ENCODE data around the gene FAM187B.

FAM187B gene

DNA sequence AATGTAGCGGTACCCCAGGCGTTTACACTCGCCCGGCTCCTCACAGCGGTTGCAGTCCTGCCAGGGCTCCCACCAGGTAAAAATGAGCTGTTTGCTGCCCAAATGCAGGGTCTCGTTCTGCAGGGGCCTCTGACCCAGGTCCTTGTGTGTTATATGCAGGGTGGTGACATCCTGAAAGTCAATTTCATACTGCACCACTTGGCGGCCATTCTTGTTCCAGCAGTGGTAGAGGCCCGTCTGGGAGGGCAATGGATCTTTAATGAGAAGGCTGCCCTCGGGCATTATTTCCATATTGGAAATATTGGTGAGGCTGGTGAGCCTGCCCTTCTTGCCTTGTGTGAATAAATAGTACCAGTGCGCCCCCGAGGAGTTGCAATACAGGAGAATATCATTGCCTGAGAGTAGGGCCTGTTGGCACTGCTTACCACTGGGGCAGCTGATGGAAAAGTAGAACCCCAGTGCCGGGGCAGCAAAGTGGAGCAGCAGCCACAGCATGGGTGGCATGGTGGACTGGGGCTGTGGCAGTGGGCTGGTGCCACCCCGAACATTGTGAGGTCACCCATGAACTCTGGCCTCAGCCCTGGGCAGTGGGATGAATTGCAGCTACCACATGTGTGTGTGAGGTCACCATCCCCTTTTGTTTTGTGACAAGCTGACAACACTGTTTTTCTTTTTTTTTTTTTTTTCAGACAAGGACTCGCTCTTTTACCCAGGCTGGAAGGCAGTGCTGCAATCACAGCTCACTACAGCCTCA lies at the start of gene FAM187B:
Gene FAM187B, minus strand, starts transcription at position 563 of the 754 bp plus-strand sequence. Its CDS starts 59 bp downstream, at position 504.
- Histone ChIP-seq H3K4me3 (ENCODE audit: low read length) (no peak within 1 kb of the TSS), H3K36me3 (ENCODE audit: control insufficient read depth, insufficient read depth, low read length) (no peaks in the 10 kb centered on the region), H3K9ac (ENCODE audit: low read length) (no peak within 1 kb of the TSS), H3K9me3 (ENCODE audit: control insufficient read depth, low read length) (no peaks in the 10 kb centered on the region), H3K4me1 (ENCODE audit: control insufficient read depth, insufficient read depth, low read length) (peaks cover 21% of the 10 kb centered on the region), H3K27me3 (ENCODE audit: control insufficient read depth, insufficient read depth, low read length) (no peaks in the 10 kb centered on the region)

DNA sequence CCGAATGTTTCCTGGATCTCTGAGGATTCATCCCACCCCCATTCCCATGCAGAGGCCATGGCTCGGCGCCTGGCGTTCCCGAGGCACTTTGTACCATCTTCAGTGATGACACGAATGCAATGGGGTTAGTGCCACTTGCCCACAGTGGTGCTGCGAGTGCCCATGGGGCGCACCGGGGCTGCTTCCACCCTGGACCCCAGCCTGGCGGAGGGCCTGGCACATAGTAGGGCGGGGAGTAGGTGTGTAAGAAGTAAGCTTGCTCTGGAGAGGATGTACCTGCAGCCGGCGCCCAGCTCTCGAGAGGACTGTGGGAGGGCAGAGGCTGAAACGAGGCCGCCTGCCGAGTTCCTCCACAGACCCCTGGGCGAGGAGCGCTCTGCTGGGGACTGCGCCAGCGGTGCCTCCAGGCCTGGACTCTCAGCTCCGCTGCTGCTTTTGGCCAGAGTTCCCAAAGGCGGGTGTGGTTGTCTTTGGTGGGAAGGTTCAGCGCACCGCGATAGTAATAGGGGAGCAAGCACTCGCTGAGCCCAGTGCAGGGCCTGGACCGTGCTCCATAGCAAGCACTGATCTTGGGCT lies 48.3 kb upstream of the FAM187B start:
- Histone ChIP-seq H3K9me3 (ENCODE audit: control insufficient read depth, low read length) (no peaks in the 10 kb centered on the region), H3K4me3 (ENCODE audit: low read length) (no peak overlapping the region), H3K9ac (ENCODE audit: low read length) (no peak overlapping the region), H3K36me3 (ENCODE audit: control insufficient read depth, insufficient read depth, low read length) (no peaks in the 10 kb centered on the region), H3K27me3 (ENCODE audit: control insufficient read depth, insufficient read depth, low read length) (peaks cover 5% of the 10 kb centered on the region), H3K4me1 (ENCODE audit: control insufficient read depth, insufficient read depth, low read length) (peaks cover 3% of the 10 kb centered on the region)

DNA sequence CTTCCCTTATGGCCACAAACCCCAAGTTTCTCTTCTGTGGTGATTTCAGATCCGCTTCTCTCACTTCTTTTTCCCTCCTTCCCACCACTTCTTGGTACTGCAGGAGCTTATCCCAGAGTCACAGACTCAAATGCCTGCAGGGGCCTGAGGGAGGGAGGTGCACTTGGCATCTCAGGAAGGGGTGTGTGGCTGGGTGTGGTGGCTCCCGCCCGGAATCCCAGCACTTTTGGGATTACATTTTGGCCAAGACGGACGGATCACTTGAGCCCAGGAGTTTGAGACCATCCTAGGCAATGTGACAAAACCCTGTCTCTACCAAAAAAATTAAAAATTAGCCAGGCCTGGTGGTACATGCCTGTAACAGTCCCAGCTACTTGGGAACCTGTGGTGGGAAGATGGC lies 45.8 kb upstream of the FAM187B start:
- Histone ChIP-seq H3K36me3 (ENCODE audit: control insufficient read depth, insufficient read depth, low read length) (peaks cover 9% of the 10 kb centered on the region), H3K4me3 (ENCODE audit: low read length) (no peak overlapping the region), H3K9ac (ENCODE audit: low read length) (no peak overlapping the region), H3K9me3 (ENCODE audit: control insufficient read depth, low read length) (no peaks in the 10 kb centered on the region), H3K4me1 (ENCODE audit: control insufficient read depth, insufficient read depth, low read length) (peaks cover 5% of the 10 kb centered on the region), H3K27me3 (ENCODE audit: control insufficient read depth, insufficient read depth, low read length) (no peaks in the 10 kb centered on the region)

DNA sequence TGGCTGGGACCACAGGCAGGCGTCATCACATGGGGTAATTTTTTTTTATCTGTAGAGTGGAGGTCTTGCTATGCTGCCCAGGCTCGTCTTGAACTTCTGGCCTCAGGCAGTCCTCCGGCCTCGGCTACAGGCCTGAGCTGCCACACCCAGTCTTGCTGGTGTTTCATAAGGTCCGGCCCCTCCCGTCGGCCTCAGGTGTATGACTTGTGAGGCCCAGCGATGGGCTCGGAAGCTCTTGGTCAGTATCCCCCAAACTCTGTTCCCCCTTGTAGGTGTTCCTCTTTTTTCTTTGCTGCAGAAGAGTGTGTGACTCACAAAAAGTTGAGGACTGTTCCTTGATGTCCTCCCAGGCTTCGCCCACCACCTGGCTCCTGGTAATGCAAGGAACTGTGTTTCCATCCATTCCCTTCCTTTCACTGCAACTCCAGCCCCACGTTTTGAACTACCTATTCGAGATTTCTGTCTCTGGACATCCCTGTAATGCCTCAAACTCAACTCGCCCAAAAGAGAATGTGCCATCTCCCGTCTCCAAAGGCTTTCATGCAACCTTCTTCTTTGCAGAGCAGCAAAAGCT lies 45.2 kb upstream of the FAM187B start:
- peaks cover 9% of the 10 kb centered on the region for H3K36me3 ChIP-seq (ENCODE audit: control insufficient read depth, insufficient read depth, low read length)

DNA sequence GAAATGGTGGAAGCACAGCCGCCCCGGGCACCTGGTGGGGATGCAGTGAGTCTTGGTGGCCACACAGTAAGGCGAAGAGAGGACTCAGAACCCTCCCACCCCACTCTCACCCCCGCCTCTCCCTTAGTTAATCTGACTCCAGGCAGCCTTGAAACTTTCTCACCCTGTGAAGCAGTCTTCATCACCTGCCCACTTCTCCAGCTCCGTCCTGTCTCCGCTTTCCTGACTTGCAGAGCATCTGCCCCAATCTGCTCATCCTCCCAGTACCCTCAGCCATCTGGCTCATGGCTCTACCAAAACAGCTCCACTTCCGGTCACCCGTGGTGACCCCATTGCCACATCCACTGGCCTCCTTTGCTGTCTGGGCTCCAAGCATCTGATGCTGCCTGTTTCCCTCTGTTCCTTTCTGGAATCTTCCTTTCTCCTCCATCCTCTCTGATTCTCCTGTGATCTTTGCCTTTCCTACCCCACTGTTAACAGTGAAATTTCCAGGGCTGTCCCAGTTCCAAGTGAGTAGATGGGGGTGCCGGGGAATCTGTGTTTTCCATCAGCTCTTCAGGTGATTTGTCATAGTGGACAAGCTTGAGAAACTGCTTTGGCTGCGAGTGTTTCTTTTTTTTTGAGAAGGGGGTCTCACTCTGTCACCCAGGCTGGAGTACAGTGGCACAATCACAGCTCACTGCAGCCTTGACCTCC lies 44.6 kb upstream of the FAM187B start:
- H3K36me3 ChIP-seq (ENCODE audit: control insufficient read depth, insufficient read depth, low read length), result peaks cover 9% of the 10 kb centered on the region
- H3K9ac ChIP-seq (ENCODE audit: low read length), result no peak overlapping the region
- no peaks in the 10 kb centered on the region for H3K9me3 ChIP-seq (ENCODE audit: control insufficient read depth, low read length)
- peaks cover 5% of the 10 kb centered on the region for H3K4me1 ChIP-seq (ENCODE audit: control insufficient read depth, insufficient read depth, low read length)
- no peak overlapping the region for H3K4me3 ChIP-seq (ENCODE audit: low read length)
- no peaks in the 10 kb centered on the region for H3K27me3 ChIP-seq (ENCODE audit: control insufficient read depth, insufficient read depth, low read length)

More for the DNA sequence above, 45.2 kb upstream of the FAM187B start:
- H3K4me3 ChIP-seq (ENCODE audit: low read length), result no peak overlapping the region
- no peak overlapping the region for H3K9ac ChIP-seq (ENCODE audit: low read length)
- H3K4me1 ChIP-seq (ENCODE audit: control insufficient read depth, insufficient read depth, low read length), result peaks cover 5% of the 10 kb centered on the region
- H3K27me3 ChIP-seq (ENCODE audit: control insufficient read depth, insufficient read depth, low read length), result no peaks in the 10 kb centered on the region
- no peaks in the 10 kb centered on the region for H3K9me3 ChIP-seq (ENCODE audit: control insufficient read depth, low read length)

DNA sequence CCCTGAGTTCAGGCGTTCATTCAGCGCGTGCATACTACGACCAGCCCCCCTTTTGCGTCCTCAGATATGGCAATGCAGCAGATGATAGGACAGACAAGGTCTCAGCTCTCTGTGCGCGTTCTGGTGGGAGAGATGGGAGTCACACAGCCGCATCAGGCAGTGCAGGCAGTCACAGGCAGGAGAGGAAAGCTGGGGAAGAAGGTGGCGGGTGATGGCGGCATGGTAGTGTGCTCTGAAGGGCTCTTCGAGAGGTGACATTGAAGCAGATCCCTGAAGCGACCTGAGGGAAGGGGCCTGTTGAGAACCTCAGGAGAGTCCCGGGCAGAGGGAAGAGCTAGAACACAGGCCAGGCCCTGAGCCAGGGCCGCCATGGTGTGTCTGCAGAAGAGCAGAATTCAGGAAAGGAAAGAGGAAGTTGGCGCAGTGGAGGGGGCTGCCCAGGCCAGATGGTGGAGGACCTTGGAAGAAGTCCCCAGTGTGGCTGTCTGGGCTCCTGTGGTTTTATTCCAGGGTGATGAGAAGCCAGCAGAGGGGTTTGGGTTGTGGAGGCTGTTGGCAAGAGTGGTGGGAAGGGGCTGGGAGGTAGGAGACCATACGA lies 43.7 kb upstream of the FAM187B start:
- no peak overlapping the region for H3K4me3 ChIP-seq (ENCODE audit: low read length)
- no peaks in the 10 kb centered on the region for H3K27me3 ChIP-seq (ENCODE audit: control insufficient read depth, insufficient read depth, low read length)
- H3K9me3 ChIP-seq (ENCODE audit: control insufficient read depth, low read length), result no peaks in the 10 kb centered on the region
- H3K9ac ChIP-seq (ENCODE audit: low read length), result no peak overlapping the region
- H3K4me1 ChIP-seq (ENCODE audit: control insufficient read depth, insufficient read depth, low read length), result peaks cover 10% of the 10 kb centered on the region
- peaks cover 9% of the 10 kb centered on the region for H3K36me3 ChIP-seq (ENCODE audit: control insufficient read depth, insufficient read depth, low read length)

DNA sequence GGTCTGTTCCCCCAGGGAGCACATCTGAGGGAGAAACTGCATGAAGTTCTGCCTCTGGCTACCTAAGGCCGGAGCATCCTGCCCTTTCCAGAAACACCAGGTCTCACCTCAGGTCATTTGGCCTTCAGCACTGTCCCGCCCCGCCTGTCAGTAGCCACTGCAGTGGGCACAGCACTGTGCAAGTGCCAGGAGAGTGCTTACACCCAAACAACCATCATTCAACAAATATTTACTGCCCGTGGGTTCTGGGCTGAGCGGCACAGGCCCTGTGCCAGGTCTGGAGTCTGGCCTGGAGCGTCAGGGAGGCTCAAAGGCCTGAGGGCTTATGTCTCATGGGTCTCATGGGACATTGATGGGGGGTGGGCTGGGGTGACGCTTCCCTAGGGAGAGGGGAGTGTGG lies 43.0 kb upstream of the FAM187B start:
- Histone ChIP-seq H3K9ac (ENCODE audit: low read length) (no peak overlapping the region), H3K27me3 (ENCODE audit: control insufficient read depth, insufficient read depth, low read length) (no peaks in the 10 kb centered on the region), H3K9me3 (ENCODE audit: control insufficient read depth, low read length) (no peaks in the 10 kb centered on the region), H3K4me1 (ENCODE audit: control insufficient read depth, insufficient read depth, low read length) (peaks cover 17% of the 10 kb centered on the region), H3K36me3 (ENCODE audit: control insufficient read depth, insufficient read depth, low read length) (peaks cover 9% of the 10 kb centered on the region), H3K4me3 (ENCODE audit: low read length) (no peak overlapping the region)

DNA sequence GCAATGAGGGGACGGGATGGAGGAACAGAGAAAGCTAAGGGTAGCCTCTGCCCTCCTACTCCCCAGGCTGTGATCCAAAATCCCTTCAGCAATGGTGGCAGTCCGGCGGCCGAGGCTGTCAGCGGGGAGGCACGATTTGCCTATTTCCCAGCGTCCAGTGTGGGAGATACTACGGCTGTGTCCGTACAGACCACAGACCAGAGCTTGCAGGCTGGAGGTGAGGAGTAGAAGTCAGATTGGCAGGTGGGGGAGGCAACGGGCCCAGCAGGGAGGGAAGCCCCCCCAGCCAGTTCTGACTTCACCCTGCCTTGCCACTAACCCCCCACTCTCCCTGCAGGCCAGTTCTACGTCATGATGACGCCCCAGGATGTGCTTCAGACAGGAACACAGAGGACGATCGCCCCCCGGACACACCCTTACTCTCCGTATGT lies 41.9 kb upstream of the FAM187B start:
- H3K4me3 ChIP-seq (ENCODE audit: low read length), result no peak overlapping the region
- peaks cover 22% of the 10 kb centered on the region for H3K4me1 ChIP-seq (ENCODE audit: control insufficient read depth, insufficient read depth, low read length)
- H3K27me3 ChIP-seq (ENCODE audit: control insufficient read depth, insufficient read depth, low read length), result no peaks in the 10 kb centered on the region
- no peak overlapping the region for H3K9ac ChIP-seq (ENCODE audit: low read length)
- H3K36me3 ChIP-seq (ENCODE audit: control insufficient read depth, insufficient read depth, low read length), result peaks cover 9% of the 10 kb centered on the region
- no peaks in the 10 kb centered on the region for H3K9me3 ChIP-seq (ENCODE audit: control insufficient read depth, low read length)

DNA sequence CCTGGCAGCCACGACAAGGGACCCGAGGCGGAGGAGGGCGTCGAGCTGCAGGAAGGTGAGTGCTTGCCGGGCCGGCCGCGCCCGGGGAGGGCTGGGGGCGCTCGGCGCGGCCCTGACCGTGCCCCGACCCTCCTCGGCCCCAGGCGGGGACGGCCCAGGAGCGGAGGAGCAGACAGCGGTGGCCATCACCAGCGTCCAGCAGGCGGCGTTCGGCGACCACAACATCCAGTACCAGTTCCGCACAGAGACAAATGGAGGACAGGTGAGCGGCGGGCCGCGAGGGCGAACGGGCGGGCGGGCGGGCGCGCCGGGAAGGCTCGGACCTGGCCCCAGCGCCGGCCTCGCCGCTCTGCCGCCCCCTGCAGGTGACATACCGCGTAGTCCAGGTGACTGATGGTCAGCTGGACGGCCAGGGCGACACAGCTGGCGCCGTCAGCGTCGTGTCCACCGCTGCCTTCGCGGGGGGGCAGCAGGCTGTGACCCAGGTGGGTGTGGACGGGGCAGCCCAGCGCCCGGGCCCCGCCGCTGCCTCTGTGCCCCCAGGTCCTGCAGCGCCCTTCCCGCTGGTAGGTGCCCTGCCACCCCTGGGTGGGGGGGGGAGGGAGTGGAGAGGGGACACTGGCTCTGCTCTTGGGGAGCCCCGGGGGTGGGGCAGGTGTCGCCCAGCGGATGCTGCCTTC lies 41.0 kb upstream of the FAM187B start:
- Histone ChIP-seq H3K36me3 (ENCODE audit: control insufficient read depth, insufficient read depth, low read length) (peaks cover 9% of the 10 kb centered on the region), H3K9ac (ENCODE audit: low read length) (peak overlapping the region; percentile 42)

DNA sequence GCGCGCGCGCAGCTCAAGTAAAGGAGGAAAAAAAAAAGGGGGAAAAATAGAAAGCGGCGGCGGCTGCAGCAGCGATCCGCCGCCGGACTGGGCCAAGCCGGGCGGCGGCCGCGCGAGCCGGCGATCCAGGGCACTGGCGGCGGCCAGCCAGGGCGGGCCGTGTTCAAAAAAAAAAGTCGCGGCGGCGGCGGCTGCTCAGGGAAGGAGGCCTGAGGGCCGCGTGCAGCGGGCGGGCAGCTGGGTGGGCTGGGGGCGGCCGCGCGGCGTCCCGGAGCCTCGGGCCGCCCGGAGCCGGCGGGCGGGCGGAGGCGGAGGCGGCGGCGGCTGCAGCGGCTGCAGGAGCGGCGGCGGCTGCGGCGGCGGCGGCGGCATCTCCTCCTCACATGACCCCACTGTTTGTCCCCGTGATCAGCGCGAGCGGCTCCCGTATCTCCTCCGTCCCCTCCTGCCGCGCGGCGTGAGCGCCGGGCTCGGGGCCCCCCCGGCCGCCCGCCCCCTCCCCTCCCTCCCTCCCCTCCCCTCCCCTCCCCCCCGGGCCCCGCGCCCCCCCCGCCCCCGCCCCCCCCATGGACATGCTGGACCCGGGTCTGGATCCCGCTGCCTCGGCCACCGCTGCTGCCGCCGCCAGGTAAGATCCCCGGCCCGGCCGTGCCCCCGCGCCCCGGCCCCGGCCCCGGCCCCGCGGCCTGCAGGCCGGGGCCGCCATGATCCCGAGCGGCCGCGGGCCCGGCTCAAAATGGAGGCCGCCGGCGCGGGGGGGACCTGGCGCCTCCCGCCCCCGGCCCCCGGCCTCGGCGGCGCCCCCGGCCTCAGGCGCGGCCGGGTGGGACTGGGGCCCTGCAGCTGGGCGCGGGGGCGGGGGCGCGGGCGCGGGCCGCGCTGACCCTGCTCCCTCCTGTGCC lies 40.2 kb upstream of the FAM187B start, which contains the start of gene USF2:
Gene USF2, plus strand, starts transcription at position 427 of the 902 bp plus-strand sequence. Its CDS starts 140 bp downstream, at position 567.
- Histone ChIP-seq H3K27me3 (ENCODE audit: control insufficient read depth, insufficient read depth, low read length) (no peaks in the 10 kb centered on the region), H3K4me3 (ENCODE audit: low read length) (peak within 1 kb of the TSS; percentile 31), H3K4me1 (ENCODE audit: control insufficient read depth, insufficient read depth, low read length) (peaks cover 27% of the 10 kb centered on the region), H3K36me3 (ENCODE audit: control insufficient read depth, insufficient read depth, low read length) (peaks cover 15% of the 10 kb centered on the region), H3K9me3 (ENCODE audit: control insufficient read depth, low read length) (no peaks in the 10 kb centered on the region), H3K9ac (ENCODE audit: low read length) (peak within 1 kb of the TSS; percentile 83)

More for the DNA sequence above, 41.0 kb upstream of the FAM187B start:
- H3K4me1 ChIP-seq (ENCODE audit: control insufficient read depth, insufficient read depth, low read length), result peaks cover 27% of the 10 kb centered on the region
- H3K27me3 ChIP-seq (ENCODE audit: control insufficient read depth, insufficient read depth, low read length), result no peaks in the 10 kb centered on the region
- no peak overlapping the region for H3K4me3 ChIP-seq (ENCODE audit: low read length)
- no peaks in the 10 kb centered on the region for H3K9me3 ChIP-seq (ENCODE audit: control insufficient read depth, low read length)
